ENCODE data around the gene SGPL1.

SGPL1 gene

GRCh38 chr10:70887804-70888800, 72.4 kb downstream of the SGPL1 start, which contains the start of gene PCBD1:
PCBD1 (minus strand) TSS chr10:70888565; CDS start chr10:70888533, 32 bp downstream.
- DNase-seq = peak; percentile 67

- no peak for DNase-seq
These were observed 73.5 kb downstream of the SGPL1 start for GRCh38 chr10:70889291-70889690.

DNA sequence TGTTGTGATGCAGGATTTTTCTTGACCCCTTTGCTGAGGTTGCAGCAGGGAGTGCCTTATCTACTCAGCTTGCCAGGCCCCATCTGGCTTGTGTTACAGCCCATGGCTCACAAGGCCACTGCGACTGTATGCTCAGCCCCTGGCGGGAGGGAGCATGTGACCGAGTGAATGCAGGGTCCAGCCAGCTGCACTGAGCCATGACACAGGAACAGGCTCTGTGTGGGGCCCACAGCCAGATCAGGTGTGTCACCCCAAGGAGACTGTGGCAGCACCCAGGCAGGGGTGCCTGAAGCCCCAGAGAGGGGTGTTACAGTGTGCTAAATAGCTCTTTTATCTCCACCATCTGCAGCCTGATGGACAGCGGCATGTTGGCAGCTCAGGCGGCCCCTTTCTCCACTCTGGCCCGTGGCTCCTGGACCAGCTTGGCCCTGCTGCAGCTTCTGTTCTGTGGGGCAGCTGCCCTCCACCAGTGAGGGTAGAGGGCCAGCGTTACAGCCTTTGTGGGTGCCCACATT, 75.2 kb downstream of the SGPL1 start:
- no peak for DNase-seq

- no peak for DNase-seq
These were observed 75.9 kb downstream of the SGPL1 start for GRCh38 chr10:70891627-70892026.

DNA sequence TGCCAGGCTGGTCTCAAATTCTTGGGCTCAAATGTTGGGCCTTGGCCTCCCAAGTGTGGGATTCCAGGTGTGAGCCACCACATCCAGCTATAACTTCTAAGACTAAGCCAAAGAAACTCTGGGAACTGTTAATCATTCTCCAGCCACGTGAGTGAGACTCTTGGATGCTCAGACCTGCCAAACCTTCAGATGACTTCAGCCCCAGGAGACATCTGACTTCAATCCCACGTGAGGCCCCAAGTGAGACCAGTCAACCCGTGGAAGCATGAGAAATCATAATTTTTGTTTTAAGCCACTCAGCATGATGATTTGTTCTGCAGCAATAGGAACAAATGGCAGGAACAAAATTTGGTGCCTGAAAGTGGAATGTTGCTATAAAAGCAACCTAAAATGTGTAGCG, 76.9 kb downstream of the SGPL1 start:
- DNase-seq = no peak

GRCh38 chr10:70893227-70894006, 77.7 kb downstream of the SGPL1 start:
- no peak for DNase-seq

- no peak for DNase-seq
These were observed 78.7 kb downstream of the SGPL1 start for GRCh38 chr10:70894416-70894815.

GRCh38 chr10:70896551-70896950, 80.8 kb downstream of the SGPL1 start:
- no peak for DNase-seq

- DNase-seq = no peak
These were observed 82.9 kb downstream of the SGPL1 start for GRCh38 chr10:70898687-70899086.

GRCh38 chr10:70899096-70899495, 83.3 kb downstream of the SGPL1 start:
- no peak for DNase-seq

DNA sequence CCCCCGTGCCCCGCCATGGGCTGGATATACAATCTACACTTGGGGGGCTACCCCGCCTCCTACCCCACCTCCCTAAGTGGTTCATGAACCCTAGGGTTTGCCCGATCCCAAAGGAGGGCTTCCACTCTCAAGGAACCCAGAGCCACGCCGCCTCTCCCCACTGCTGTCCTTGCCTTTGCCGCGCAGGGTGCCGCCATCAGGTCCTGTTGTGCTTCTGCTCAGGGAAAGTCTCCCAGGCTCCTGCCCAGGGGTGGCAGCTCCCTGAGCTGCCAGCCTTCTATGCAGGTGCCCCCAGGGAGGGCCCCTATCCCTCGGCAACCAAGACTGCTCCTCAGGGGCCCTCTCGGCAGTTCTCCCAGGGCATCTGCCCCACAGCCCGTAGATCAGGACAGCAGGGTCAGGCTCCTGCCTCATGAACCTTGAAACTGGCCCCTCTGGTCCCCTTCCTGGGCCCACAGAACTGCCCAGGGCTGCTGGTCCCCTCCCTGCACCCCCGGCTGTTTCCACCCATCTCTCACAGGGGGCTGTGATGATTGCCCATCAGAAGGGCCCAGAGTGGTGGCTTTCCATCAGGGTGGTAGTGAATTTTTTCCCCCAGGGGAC, 85.6 kb downstream of the SGPL1 start:
- no peak for DNase-seq

DNA sequence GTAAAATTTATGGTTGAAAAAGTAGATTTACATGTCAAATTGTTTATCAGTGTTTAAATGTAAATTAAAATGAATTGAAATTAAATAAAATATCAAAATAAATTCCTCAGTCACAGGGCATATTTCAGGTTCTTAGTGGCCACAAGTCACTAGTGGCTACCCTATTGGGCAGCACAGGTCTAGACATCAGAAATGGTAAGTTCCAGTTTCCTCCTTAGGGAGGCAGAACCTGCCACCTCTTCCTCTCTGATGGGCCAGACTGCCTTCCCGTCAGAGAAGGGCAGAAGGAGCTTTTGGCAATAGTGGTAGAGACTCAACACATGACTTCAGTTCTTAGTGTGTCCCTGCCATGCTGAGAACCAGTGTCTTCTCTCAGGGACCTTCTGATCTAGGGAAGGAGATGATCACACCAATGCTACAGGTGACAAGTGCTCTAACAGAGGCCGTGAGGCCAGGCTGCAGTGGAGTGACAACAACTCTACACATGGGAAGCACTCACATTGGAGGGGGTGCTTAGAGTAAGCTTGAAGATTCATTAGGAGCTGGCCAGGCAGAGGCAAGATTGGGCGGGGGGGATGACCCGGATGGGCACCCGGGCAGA, 87.0 kb downstream of the SGPL1 start:
- DNase-seq = no peak

- DNase-seq = peak; percentile 41
These were observed 87.6 kb downstream of the SGPL1 start for GRCh38 chr10:70903262-70903921.

- no peak for DNase-seq
These were observed 89.6 kb downstream of the SGPL1 start for GRCh38 chr10:70905071-70906021.

DNA sequence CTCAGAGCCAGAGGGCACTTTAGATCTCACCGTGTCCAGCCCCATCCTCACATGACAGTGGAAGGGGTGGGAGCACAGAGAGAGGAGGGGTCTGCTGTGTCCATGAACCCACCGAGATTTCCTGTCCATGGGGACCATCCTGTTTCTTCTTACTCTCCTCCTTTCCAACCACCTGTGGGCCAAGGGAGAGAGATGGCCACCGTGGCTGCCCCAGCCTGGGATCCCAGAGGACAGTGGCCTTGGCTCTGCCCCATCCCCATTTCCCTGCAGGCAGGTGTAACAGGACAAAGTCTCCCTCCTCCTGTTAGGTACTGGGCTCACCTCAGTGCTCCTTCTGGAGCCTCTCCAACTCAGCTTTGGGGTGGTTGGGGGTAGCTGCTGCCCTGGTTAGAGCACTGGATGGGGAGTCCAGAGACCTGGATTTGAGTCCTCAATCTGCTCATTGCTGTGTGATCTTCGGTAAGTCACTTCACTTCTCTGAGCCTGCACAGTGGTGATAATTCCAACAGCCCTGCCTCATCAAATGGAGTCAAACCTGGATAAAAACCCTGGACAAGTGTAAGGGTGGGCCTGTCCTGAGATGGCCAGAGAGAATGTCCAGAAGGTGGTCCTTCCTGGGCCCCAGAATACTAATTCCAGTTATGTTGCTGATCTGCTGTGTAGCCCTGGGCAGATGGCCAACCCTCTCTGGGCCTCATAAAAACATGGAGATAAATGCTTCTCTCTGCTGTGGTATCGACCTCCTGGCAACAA, 90.5 kb downstream of the SGPL1 start:
- no peak for DNase-seq

DNA sequence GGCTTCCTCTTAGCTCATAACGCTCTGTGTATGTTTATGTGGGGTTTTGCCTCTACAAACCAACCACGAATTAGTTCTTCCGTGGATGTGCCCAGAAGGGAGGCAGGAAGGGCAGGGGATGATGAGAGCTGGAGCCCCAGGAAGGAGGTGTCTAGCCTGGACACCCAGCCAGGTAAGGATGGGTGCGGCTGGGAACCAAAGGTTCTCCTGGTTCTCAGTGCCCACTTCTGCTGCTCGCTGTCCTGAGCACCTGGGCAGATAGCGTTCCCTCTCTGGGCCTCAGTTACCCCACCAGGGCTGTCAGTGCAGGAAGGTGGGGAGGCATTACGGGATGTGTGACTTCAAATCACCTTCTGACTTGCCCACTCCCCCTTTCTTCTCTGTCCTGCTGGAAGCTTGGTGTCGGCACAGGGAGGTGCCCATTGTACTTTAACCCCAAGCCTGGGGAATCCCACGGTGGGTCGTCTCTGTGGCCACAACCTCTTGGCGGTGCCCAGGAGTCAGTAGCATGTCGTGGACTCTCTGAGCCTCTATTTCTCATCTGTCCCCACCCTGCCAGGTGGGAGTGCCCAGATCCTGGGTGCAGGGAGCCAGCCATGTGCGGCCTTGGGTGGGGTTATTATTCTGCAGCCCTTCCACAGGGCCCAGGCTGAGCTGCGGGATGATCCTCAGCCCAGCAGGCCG, 91.3 kb downstream of the SGPL1 start:
- no peak for DNase-seq

- DNase-seq = no peak
These were observed 92.1 kb downstream of the SGPL1 start for GRCh38 chr10:70907637-70908405.

DNA sequence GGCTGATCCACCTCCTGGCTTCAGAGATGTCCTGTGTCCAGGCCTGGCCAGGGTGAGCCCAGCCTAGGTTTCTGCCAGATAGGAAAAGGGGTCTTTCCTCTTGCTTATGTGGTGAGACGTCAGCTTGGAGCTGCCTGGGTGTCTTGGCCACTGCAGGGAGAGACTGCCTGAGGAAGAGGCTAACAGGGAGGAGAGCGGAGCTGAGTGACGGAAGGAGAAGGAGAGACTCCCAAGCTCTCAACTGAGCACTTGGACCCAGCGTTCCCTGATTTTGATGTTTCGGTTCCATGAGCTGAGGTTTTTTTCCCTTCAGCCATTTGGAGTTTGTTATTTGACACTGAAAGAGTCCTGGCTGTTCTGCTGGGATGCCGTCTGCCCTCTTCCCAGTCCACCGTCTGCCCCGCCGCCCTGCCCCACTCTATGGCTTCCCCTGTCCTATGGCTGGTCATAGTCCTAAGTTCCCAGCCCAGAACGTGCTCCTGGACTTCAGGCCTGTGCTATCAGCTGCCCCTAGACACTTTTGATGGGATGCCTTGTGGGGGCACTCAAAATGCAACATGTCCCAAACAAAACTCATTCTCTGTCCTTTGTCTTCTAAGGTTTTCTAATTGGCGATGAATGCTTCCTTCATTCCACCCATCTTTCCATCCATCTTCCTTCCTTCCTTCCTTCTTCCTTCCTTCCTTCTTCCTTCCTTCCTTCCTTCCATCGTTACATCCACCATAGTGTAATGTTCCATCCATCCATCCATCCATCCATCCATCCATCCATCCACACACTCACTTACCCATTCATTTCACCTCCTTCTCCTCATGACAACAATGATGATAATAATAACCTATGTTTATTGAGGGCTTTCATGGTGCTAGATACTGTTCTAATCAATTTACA, 92.9 kb downstream of the SGPL1 start:
- no peak for DNase-seq
